GM12864 (cell line): Measurements from ENCODE around the gene RGMB.

ENCODE experiments used
- DNase-seq: peaks from one replicate; pipeline ENCODE4 v3.0.0-alpha.2; 2011; ENCODE audit warnings: low read depth
- H3K4me3 ChIP-seq: 2 replicates; pipeline ENCODE4 v1.5.1; 2011; ENCODE audit warnings: mild to moderate bottlenecking, low read depth, low read length, control low read depth
- TF ChIP-seq, protein P1 (sequence below): IDR thresholded peaks from 2 replicates; pipeline ENCODE4 v1.5.1; 2011; ENCODE audit warnings: low read depth, mild to moderate bottlenecking, moderate library complexity, low read length, control low read depth, inconsistent platforms; ENCODE audit errors: missing control alignments

Gene RGMB

DNA sequence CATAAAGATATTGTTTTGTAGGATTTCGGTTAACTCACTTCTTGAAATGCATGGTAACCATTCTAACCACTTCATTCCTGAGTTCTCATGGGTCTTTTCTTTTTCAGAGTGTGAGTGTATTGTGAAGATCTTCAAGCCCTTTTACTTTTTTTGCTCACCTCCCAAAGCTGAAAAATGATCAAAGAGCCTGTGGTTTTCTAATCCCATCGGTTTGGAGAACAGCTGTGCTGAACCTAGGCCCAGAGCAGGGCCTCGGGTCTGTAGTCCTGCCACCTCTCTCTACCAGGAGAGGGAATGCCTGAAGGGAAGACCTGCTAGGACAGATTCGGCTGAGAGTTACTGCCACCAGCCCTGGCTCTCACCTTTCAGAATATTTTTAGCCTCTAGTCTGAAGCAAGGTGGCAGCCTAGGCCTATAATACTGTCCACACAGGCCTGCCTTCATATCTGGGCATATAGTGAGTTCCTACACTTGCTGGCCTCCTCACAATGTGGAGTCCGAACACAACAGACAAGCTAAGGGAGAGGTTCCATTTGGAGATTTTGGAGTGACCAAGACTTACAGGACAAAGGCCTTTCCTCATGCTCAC is 13.8 kb downstream of the RGMB start:
- DNase-seq = no peak
- no peak overlapping the region for H3K4me3 ChIP-seq
- TF ChIP-seq, protein P1, sequence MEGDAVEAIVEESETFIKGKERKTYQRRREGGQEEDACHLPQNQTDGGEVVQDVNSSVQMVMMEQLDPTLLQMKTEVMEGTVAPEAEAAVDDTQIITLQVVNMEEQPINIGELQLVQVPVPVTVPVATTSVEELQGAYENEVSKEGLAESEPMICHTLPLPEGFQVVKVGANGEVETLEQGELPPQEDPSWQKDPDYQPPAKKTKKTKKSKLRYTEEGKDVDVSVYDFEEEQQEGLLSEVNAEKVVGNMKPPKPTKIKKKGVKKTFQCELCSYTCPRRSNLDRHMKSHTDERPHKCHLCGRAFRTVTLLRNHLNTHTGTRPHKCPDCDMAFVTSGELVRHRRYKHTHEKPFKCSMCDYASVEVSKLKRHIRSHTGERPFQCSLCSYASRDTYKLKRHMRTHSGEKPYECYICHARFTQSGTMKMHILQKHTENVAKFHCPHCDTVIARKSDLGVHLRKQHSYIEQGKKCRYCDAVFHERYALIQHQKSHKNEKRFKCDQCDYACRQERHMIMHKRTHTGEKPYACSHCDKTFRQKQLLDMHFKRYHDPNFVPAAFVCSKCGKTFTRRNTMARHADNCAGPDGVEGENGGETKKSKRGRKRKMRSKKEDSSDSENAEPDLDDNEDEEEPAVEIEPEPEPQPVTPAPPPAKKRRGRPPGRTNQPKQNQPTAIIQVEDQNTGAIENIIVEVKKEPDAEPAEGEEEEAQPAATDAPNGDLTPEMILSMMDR = no peak

DNA sequence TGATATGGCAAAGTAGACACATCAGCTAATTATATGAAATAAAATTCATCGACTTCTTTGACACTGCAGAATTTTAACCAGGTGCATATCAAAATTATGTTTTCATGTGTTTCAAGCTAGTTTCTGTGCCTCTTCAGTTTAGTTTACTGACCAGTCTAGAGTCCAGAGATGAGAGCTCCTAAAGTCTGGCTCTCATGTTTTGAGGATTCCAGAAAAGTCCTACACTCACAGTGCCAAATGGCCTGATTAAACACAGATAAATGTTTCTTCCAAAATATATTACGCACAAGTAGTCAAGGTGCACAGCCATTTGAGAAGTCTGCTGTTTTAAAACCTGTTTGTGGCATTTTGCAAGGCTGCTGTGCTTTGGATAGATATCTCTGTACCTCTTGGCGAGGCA is 15.6 kb downstream of the RGMB start:
- no peak for DNase-seq
- TF ChIP-seq, protein P1 = no peak
- H3K4me3 ChIP-seq = no peak overlapping the region

DNA sequence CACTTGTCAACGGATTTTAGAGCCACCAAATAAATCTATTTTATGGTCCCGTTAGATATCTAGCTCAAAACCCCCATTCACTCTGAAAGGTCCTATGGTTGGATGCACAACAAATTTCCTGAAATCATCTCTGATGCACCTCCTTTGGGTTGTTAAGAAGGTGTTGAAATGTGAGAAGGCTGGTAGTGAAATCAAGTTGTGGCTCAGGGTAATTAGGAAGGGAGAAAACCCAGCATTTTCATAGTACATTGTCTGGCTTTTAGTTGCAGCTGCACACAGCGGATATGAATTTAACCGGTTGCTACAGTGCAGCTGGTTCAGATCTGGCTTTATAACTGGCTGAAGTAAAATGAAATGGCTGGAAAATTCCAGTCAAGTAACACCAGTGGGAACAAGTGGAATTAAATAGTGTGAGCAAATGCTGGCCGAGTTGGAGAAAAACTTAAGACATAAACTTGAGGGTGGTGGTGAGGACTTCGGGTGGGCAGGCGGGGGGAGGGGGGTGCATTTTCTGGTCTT is 17.6 kb downstream of the RGMB start:
- DNase-seq = no peak
- TF ChIP-seq, protein P1 = no peak
- H3K4me3 ChIP-seq = no peak overlapping the region

DNA sequence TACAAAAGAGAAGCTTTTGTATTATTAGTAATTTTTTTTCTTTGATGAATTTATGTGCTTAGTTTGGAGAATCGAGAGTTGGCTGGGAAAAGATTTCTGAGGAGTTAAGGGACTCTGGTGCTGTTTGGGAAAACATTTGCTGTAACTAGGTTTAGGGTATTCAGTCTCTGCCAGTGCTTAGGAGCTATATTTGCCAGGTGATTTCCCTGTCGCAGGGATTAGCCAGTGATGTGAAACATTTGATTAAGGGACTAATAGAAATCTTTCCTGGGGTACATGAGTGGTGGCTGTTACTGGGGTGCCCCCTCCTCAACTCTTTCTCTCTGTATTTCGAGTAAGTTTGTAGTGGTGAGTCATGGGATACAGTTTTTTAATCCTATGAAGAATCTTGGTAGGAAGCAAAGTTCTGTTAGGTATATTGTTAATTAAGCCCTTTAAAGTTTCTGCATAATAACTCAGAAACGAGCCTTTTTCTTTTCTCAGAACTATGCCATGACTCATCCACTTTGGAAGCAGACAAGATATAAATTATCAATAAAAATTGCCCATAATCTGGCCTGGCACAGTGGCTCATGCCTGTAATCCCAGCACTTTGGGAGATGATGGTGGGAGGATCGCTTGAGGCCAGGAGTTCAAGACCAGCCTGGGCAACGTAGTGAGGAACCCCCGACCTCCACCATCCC is 18.6 kb downstream of the RGMB start:
- no peak overlapping the region for H3K4me3 ChIP-seq
- TF ChIP-seq, protein P1 = no peak
- no peak for DNase-seq

DNA sequence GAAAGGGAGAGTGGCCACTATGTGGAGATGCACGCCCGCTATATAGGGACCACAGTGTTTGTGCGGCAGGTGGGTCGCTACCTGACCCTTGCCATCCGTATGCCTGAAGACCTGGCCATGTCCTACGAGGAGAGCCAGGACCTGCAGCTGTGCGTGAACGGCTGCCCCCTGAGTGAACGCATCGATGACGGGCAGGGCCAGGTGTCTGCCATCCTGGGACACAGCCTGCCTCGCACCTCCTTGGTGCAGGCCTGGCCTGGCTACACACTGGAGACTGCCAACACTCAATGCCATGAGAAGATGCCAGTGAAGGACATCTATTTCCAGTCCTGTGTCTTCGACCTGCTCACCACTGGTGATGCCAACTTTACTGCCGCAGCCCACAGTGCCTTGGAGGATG is 19.8 kb downstream of the RGMB start:
- TF ChIP-seq, protein P1 = no peak
- no peak overlapping the region for H3K4me3 ChIP-seq
- no peak for DNase-seq

DNA sequence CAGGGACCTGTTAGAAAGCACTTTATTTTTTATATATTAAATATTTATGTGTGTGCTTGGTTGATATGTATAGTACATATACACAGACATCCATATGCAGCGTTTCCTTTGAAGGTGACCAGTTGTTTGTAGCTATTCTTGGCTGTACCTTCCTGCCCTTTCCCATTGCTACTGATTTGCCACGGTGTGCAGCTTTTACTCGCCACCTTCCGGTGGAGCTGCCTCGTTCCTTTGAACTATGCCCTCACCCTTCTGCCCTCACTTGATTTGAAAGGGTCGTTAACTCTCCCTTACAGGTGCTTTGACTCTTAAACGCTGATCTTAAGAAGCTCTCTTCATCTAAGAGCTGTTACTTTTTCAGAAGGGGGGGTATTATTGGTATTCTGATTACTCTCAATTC is 20.5 kb downstream of the RGMB start:
- TF ChIP-seq, protein P1 = no peak
- no peak for DNase-seq
- no peak overlapping the region for H3K4me3 ChIP-seq

DNA sequence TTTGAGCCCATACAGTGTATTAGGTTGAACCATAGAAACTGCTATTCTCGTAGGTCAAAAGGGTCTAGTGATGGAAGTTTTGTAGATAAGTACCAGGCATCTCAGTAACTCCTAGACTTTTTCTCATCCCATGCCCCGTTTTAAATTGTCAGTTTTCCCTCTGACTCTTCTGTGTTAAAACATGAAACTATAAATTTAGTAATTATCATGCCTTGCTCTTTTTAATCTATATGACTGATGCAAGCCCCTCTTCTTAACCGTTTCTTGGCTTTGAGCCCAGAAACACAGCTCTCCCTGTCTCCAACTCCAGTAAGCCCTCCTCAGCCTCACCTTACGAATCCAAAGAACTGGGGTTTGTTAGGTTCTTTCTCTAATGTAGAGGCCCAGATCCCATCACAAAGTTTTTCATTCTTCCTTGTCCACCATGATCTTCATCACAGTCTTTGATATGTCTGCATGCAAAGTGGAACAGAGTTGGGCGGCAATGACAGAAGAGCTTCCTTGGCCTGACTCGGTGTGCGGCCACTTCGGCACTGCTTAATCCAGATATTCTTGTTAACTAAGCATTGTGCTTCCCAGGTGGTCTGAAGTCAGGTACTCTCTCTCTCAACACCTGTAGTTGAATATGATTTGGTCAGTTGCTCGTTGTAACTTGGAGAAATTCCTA is 21.1 kb downstream of the RGMB start:
- TF ChIP-seq, protein P1 = no peak
- no peak overlapping the region for H3K4me3 ChIP-seq
- DNase-seq = no peak
